GM11168 (cell line): Measurements from ENCODE around the gene TLR3.

ENCODE experiments used
- in situ Hi-C: fragments of 300-500 bp; cut with MboI; formaldehyde crosslinking; loops from one replicate; pipeline ENCODE4 v1.12.0; 2022; ENCODE audit warnings: low sequenced_read_pairs; ENCODE audit not compliant: unreplicated experiment

Gene TLR3

DNA sequence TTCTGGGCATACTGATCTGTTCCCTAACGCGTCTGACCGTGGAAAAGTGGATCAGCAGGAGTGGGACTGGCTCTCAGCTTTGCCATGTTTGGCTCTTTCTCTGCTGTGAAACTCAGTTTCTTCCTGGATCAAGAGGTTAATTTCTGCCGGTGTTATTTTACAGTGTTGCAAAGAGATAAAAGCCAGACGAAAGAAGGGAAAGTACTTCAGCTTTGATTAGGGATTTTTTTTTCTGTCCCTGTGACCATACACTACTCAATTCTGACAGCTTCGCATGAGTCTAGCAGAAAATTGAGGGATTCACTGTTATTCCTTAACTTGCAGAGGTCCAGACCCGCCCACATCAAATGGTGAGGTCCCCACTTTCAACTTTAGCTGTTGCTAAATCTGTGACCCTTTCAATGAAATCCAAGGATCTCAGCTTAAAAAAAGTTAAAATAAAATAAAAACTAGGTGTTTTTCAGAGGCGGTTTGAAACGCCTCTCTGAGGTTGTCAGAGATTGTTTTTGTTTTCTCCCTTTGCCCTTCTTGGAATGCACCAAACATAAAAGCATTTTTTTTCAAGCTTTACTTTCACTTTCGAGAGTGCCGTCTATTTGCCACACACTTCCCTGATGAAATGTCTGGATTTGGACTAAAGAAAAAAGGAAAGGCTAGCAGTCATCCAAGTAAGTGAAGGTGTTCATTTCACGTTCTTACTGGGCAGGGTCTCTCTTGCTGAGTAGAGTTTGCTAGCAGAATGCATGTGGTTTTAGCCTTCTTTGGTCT lies at the start of gene TLR3:
TSS of gene TLR3 (plus strand) at position 576 of the 768 bp plus-strand sequence. CDS start 7,464 bp downstream, outside the sequence.
- in situ Hi-C loops: no loop called here

DNA sequence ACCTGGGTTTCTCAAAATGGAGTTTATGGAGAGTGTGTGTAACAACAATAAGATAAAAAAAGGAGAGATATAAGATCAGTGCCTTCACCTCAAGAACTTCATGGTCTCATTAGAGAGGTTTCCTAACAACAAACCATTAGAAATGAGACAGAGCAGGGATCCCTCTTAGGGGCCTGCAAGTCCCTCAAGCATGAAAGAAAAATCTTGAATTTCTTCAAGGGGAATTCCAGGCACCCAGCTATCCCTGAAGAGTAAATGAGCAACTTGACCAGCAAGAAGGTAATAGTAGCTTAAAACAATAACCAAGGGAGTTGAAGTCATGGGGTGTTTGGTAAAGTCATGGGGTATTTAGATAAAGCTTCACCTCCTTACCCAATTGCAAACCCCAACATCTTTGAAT lies 49.7 kb upstream of the TLR3 start:
- in situ Hi-C loops: no loop called here

DNA sequence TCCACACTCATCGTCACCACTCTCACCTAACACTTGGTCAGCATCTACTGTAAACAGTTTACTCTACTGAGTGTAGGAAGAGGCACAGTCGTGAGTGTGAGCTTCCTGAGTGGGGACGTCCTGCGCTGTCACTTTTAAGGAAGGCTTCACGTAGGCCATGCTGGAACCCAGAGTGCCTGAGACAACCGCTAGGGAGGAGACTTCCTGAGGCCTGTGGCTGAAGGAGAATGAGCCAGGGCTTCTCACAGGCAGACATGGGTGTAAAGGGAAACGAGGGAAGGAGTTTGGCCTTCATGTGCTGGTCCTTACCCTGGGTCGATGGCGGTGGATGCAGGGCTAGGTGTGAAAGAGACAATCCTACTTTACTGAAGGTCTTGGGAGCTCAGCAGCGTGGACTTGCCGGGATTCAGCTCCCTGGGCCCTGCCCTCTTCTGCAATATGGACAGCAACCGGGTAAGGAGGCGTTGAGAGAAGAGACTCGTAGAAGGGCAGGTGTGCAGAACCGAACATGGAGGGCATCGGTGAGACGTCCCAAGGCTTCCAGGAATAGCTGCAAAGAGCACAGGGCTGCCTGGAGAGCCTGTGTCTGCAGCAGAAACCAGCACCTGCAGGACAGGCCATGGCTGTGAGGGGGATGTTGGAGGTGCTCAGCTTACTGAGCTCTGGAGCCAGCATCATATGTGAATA lies 48.7 kb upstream of the TLR3 start:
- in situ Hi-C loops: no loop called here

DNA sequence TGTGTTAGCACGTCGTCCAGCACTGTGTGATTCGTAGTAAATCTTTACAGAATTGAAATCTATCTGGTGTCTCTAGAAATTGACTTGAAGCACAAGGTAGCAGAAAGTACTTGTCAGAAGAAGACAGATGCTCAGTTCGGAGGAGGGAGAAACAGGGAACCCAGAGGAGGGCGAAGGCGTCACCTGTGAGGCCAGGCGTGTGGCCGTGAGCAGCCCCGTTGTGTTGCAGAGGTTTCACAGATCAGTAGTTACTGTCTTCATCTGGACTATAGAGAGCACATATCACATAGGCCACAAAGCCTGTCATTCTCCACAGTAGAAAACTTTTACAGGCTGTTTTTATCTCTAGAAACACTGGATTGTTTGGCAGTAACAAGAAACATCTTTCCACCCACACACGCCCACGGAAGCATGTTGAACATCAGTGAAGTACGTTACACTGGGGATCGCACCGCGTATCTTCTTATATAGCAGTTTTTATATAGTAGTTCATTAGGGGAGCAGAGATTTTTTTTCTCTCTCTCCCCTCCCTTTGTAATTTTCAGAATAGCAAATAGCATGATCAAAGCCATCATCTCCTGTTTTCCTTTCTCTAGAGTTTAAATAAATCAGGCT lies 48.1 kb upstream of the TLR3 start:
- in situ Hi-C loops: no loop called here

DNA sequence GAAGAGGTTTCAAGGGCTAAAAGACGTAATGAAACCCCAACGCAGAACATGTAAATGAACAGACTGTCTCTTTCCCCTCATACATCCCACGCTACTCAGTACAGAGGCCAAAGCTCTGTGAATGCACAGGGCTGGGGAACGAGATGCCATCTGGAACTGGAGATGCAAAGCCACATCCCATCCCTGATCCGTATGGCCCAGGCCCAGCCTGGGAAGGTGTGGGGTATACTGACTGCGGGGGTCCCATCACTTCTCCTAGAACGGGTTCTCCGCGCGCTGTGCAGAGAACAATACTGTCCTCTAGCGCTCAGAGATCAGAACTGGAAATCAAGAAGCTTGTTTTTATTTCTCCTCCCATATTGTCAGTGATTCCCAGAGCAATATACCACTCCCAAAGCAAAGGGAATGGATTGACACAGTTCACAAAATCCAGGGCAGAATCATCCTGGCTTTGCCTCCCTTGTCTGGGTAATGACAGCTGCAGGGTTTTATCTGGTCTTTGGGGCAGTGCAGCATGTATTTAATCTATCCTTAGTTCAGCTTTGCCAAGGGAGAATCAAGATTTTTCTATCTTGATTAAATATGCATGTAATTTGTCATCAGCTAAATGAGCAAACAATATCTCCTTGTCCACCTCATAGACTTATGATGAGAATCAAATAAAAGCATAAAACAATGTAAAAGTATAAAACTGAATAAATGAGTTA lies 47.3 kb upstream of the TLR3 start:
- in situ Hi-C loops: no loop called here

DNA sequence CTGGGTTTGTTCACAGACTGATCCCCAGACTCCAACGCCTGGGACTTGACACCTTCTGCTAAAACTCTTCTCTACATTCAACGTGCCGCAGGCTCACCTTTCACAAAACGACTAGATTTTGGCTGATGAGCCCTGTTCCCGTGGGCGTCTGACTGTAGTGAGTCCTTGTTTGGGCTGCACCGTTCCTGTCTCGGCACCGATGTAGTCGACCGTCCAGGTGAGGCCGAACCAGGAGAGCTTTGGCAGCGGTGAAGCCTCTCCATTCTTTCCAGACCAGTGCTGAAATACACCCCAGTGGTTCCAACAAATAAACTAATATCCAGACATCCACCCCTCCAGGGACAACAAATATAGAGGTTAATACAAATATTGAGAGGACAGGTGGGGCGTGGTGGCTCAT lies 45.0 kb upstream of the TLR3 start:
- in situ Hi-C loops: no loop called here

DNA sequence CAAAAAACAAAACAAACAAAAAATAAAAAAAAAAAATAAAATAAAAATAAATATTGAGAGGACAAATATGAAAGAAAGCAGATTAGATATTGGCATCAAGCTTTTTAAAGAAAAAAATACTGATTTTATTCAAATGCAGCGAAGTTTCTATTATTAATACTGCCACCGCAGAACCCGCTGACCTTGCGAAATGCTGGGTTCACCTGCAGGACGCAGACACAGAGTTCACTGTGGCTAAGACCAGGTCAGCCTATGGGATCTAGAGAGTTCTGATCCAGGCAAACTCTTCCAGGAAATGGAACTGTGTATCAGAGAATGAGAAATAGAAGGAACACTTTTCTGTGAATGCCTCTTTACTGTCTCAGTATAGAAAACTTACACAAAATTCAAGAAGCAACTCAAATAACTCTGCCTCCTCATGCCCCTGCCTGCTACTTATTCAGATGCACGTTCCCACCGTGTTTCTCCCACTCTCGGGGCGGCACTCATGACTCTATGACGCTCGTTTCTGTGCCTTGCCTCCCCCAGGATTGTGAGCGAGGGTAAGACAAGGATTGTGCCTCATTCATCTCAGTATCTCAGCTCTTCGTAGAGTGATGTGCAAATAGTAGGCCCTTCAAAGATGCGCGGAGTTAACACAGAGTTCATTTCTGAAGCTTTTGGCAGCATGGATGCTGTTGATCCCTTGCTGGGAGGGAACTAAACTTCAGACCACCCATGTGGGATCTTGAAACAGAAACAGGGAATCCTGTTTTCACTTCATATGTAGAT lies 44.1 kb upstream of the TLR3 start:
- in situ Hi-C loops: no loop called here

DNA sequence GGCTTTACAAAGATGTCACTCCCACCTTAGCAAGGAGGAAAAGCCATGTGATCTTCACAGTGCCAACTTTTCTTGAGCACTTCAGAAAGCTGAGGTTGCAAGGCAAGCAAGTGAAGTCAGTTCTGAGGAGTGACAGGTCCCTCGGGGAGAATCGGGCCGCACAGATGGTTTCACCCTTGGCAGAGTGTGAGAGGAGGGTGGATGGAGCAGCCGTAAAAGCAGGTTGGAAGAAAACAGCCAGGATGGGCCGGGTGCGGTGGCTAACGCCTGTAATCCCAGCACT lies 43.6 kb upstream of the TLR3 start:
- in situ Hi-C loops: no loop called here

DNA sequence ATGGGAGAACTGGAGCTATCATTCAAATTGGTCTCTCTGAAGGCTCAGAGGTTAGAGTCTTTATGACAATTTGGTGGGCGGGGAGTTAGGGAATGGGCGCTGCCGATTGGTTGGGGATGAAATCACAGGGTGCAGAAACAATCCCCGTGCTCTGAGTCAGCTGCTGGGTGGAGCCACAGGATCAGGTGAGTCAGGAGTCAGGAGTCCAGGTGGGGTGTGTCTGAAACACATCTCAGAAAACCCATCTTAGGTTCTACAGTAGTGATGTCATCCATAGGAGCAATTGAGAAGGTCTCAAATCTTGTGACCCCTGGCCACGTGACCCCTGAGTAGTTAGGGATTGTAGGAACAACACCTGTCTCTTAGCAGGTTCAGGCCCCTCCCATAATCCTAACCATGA lies 41.6 kb upstream of the TLR3 start:
- in situ Hi-C loops: no loop called here

DNA sequence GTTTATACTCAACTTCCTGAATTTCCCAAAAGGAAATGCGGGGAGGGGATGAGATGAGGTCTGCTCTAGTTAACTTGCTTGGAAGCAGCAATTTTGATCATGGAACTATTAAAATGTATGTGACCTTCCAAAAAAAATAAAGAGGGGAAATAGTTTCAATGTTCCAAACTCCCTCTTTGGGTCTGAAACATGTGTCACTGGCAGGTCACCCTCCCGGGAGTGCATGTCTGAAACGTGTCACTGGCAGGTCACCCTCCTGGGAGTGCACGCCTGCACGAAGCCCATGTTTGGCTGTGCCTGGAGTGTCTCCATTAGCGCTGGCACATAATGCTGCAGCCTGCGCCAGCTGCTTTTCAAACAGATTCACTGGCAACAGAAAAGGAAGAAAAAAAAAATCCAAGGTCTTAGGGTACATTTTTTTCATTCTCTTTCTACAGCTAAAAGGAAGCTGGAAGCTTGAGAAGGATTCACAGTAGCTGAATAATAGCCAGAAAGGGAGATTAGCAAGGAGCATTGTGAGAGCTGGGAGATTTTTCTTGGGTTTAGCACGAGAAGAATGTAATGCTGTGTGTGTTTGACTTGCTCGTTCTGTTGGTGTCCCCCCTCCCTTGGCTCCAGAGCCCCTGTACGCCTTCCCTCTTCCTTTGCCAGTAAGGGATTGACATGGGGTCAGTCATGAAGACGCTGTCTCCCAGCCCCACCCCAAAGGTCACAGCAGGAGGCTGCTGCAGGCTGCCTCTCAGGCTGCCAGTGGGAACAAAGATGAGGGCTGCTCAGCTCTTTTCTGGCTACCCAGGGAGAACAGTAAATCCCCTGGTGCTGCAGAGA lies 39.2 kb upstream of the TLR3 start:
- in situ Hi-C loops: loop anchor here (5.0 kb wide), 1 partner anchor 392 kb away; no protein-coding TSS in a partner anchor

DNA sequence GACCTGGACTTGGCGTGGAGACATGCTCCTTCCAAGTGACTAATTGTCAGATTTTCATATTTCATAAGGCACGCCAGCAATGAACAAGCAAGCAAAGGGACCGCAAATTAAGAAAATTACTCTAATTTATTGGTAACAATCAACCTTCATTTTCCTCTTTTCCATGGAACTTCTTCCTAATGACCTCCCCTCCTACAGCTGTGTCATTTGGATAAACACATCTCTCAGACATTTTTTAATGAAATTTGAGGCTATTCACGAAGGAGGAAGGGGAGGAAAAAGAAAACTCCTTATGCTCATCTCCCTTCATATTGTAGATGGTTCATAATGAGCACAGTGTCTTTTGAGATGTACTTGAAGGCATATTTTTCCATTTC lies 38.6 kb upstream of the TLR3 start:
- in situ Hi-C loops: loop anchor here (5.0 kb wide), 1 partner anchor 393 kb away; no protein-coding TSS in a partner anchor

DNA sequence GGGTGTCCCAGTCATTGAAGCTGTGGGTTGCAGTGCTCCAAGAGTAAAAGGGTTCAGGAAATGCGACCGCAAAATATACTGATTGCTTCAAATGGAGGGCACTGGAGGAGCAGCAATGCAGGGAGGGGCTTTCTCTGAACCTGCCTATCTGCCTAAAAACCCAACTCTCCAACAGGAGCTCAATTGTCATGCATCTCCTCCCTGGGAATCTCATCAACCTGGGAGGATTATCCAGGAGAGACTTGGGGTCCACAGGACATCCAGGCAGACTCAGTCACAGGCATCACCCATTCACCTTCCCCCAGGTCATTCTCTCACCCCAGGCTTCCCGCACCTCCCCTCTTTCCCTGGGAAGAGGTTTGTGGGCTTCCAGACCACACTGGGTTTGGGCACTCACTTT lies 38.2 kb upstream of the TLR3 start:
- in situ Hi-C loops: loop anchor here (5.0 kb wide), 1 partner anchor 393 kb away; no protein-coding TSS in a partner anchor

DNA sequence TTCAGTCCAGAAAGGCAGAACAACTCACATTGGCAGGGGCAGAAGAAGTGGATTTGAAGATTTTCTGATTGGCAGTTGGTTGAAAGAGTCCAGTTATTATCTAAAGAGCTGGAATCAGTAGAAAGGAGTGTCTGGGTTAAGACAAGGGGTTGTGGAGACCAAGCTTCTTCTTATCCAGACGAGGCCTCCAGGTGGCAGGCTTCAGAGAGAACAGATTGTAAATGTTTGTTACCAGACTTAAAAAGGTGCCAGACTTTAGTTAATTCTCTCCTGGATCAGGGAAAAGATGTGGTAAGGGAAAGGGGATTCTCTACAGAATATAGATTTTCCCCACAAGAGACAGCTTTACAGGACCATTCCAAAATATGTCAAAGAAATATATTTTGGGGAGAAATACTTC lies 36.7 kb upstream of the TLR3 start:
- in situ Hi-C loops: loop anchor here (5.0 kb wide), 1 partner anchor 395 kb away; no protein-coding TSS in a partner anchor

DNA sequence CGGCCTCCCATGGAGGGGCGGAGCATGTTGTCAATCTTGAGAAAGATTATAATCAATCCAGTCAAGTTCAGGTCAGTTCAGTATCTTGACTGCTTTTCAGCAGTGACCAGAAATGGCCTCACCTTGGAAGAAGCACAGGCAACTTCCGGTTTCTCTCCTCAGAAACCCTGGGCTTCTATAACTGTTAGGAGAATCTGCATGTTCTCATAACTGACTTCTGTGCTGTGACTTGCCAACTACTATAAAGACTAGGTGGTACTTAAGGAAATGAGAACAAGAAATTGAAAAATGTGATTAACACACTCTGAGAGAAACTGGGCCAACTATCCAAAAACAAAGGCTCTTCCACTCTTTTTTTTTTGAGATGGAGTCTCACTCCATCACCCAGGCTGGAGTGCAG lies 35.9 kb upstream of the TLR3 start:
- in situ Hi-C loops: loop anchor here (5.0 kb wide), 1 partner anchor 396 kb away; no protein-coding TSS in a partner anchor

DNA sequence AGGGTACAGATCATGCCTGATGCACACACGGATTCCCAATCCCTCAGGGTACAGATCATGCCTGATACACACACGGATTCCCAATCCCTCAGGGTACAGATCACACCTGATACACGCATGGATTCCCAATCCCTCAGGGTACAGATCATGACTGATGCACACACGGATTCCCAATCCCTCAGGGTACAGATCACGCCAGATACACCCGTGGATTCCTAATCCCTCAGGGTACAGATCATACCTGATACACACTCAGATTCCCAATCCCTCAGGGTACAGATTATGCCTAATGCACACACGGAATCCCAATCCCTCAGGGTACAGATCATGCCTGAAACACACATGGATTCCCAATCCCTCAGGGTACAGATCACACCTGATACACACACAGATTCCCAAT lies 34.3 kb upstream of the TLR3 start:
- in situ Hi-C loops: loop anchor here (5.0 kb wide), 1 partner anchor 397 kb away; no protein-coding TSS in a partner anchor

DNA sequence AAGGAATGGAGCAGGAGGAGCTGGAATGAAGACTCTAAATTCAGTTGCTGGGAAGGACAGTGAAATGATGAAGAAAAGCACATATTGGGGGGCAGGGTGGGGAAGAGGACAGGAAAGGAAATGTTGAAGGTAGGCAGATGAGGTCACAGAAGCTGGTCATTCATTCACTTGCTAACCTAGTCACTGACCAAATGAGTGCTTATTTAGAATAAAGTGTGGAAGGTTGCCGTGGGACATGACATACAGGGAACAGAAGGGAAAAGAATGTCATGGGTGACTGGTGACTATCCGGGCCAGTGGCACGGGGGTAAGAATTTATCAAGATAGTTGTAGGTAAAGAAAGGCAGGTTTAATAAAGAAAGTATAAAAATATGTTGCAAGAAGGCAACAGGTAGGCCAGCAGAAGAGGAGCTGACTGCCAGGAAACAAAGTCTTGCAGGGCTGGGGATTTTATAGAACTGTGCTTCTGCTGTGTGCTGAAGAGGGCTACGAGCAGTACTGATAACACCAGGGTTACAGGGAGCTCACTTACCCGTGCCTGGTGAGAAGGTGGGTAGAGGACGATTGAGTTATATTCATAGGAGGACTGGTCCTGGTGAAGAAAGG lies 31.9 kb upstream of the TLR3 start:
- in situ Hi-C loops: no loop called here

DNA sequence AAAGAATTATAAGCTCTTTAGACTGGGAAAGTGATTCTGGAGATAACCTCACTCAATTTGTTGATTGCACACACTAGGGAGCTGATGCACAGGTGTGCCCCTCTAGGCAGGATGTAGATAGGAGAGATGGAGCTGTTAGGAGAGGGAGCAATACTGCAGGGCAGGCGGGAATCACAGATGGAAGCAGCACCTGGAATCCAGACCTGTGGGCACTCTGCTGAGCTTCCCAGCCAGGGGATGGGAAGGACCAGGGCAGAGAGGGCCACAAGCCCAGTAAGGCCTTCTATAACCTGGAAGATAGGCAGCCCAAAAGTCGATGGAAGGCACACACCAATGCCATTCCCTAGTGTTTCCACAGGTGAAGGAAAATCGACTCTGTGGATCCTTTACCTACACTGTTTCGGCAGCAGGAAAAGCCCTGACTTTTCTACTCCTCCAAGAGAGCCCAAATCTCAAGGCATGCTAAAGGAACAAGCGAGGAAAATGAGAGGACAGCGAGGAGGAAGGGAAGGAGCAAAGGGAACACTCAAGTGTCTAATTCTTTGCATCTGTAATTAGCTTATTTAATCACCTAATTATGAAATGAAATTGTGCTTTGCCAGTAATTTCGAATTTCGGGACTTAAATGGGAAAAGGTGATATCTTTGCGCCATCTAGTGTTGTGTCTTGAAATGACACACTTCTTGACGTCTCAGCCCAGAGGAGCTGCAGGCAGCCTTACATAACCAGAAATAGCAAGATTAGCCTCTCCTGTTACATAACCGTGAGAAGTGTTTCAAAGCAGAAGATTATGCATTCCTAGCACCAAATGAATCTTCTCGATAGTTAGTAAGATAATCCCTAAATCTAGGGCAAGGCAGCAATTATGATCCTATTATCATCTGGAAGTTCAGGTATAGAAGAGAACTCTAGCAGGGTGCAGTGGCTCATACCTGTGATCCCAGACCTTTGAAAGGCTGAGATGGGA lies 31.0 kb upstream of the TLR3 start:
- in situ Hi-C loops: no loop called here

DNA sequence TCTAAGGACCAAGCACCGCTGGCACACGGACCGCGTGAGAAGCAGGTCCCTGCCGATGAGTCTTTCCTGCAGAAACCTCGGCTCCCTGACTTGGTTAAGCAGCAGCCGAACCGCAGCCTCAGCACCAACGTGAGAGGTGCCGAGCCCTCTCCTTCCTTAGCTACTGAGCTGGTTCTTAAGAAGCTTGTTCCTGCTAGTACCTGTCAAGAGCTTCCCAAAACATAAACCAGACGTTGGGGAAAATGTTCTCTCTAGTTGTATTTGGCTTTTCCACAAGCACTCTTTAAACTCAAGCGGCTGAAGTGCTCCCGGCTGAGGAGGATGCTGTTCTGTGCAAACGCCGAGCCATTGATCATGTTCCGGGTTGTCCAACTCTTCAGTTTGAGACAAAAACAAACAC lies 29.3 kb upstream of the TLR3 start:
- in situ Hi-C loops: no loop called here
